Endothelial cell of hepatic sinusoid (primary cell): ENCODE measurements around the gene FOXJ1.

Source experiments
- in situ Hi-C: cut with HindIII; loops from 2 replicates; pipeline ENCODE4 v1.10.0; 2017; ENCODE audit warnings: low sequenced_read_pairs

The FOXJ1 gene

DNA sequence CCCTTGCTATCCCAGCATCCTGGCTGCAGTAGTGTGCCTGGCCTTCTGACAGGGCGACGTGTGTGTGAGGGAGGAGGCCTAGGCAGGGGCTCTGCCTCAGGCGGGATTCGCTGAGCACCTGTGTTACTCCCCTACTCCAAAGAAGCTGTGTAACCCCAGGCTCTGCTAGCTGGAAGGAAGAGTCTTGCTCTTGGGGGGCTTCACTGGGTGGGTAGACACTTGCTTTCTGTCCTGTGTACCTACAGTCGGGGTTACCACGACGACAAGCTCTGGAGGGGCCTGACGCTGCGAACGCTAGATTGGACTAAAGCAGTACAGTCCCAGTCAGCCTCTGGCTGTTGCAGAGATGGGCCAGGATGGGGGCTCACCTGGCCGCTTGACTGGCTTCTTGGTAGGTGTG lies 47.0 kb downstream of the FOXJ1 start:
- in situ Hi-C loops: no loop called here

DNA sequence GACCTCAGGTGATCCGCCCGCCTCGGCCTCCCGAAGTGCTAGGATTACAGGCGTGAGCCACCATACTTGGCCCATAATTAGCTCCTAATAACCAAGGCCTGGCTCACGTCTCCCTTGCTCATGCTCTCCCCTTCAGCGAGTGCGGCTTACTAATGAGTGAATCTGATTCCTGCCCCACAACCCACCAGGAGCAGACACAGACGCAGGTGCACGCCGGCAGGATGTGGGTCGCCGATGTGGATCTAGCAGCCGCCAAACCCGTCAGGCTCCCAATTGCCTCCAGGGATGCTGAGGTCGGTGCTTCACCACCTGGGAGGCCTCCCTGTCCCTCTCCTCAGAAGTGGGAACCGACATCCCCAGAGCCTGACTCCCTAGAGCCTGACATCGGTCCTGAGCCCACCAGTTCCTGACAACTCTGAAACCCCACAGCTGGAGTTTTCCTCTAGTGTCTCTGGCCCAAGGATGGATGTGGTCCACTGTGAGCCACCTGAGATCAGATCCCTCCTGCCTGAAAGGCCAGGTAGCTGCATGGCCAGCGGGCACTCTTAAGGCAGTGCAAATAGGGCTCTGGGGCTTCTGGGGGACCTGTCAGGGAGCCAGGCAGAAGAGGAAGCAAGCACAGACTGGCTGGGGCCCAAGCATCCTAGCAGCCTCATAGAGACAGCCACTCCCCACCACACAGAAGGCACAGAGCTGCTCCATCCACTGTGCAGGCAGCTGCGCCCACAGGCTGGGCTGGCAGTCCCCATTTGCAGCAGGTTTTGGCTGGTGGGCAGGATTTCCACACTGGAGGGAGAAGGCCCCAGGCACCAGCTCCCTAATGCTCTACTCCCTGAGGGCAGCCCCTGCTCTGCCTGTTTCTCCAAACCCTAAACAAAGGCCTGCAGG lies 48.3 kb downstream of the FOXJ1 start:
- in situ Hi-C loops: no loop called here

DNA sequence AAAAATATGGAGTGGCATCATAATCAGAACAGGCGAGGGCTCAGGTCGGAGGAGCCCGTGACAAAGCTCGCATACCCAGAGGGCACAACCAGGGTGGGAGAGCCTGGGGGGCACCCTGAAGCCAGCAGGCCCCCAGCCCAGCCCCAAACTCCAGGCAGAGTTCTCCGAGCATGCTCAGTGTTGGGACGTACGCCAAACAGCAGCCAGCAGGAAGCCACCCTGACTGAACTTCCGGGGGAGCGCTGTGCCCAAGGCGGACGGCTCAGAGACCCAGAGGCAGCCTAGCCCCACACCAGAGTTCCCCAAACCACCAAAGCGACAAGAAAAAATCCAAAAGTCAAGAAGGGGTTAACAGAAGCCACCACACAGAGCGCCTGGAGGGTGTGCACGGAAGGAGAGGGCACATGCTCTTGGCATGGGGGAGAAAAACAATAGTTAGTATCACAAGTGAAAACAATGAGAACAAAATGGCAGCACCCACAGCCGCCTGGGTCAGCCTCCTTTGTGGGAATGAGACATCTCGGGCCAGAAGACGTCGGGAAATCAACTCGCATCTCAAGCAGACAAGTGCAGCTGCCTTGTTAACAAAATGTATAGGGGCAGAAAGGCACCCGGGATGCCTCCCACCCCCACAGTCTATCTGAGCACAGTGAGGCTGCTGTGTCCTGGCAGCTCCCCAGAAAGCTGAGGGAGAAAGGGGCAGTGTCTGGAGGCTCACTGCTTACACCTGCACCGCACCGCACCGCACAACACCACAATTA lies 49.3 kb downstream of the FOXJ1 start:
- in situ Hi-C loops: no loop called here

DNA sequence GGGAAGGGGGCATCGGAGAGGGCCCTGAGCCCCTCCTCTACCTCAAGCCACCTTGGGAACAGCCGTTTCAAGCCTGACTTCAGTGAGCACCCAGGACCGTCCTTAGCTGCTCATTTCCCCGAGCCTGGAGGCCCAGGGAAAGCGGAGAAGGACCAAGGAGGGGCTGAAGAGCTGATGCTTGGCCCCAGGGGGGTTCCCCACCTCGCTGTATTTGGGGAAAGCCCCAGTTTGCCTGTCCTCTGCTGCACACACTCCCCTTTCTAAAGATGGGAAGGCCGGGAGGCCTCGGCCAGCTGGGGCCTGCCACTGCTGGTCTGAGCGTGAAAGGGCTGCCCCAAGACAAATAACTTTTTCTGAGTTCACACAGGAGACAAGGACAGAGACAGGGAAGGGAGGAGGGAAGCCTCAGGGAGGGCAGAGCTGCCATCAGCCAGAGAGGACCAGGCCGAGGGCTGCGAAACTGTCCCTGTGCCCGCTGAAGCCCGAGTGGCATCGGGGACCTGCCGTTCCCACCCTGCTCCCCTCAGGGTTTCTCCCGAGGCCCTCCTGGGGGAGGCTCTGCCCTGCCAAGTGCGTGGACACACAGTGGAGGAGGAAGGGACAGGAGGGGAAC lies 50.4 kb downstream of the FOXJ1 start:
- in situ Hi-C loops: no loop called here

DNA sequence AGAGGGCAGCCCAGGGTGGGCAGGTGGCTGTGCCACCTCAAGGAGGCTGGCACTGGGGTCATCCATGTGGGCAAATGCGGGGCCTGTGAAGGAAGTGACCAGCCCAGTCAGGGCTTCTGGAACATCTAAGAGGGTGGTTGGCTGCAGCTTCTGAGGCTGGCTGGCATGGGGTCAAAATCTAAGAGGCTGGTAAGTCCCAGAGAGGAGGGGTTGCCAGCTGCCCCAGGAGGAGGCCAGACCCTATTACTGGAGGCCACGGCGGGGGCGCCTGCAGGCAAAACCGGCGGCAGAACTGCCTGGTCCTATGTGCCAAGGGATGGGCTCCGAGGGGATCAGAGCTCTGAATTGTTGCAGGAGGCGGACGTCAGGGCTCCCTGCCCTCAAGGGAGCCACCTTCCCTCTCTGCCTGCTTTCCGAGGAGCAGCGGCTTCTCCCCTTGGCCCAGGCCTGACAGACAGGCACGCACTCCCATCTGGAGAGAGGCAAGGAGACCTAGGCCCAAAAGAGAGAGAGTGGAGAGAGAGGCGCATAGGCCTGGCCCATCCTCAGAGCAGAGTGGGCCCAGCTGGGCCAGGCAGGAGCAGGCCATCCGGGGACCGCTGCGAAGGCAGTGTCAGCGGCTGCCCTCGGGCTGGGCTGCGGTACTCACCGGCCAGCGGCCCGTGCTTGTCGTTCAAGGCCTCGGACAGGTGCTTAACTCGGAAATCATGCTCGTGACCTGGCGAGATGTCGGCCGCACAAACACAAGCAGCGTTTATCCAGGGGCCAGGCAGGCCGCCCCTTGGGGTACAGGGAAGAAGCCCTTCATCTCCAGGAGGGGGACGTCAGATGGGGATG lies 51.1 kb downstream of the FOXJ1 start:
- in situ Hi-C loops: no loop called here

DNA sequence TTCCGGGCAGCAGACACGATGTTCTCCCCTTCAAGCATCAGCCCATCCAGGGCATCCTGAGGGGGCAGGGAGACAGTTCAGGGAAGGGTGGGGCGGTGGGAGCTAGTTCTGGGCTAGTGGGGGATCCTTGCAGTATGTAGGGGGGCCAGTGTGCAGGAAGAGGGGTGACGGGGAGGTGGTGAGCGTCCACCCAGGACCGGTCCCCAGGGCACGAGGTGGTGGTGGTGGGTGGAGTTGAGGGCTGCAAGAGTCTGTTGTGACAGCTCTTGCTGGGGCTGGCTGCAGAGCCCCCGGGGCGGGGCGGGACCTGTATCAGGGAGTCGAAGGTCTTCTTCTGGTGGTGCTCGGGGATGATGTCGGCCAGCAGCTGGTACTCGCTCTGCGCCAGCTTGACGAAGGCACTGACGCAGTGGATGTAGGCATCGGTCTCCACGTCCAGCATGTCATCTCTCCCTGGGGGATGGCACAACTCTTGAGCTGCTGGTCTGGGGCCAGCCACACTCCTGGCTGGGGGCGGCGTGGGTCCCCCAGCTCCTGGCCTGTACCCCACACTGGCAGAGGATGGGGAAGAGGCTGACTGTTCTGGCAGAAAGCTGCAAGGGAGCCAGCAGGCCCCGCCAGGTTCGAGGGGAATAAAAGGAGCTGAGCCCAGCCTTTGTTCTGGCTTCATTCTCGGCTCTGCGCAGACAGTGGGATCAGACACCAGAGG lies 52.0 kb downstream of the FOXJ1 start:
- in situ Hi-C loops: no loop called here

DNA sequence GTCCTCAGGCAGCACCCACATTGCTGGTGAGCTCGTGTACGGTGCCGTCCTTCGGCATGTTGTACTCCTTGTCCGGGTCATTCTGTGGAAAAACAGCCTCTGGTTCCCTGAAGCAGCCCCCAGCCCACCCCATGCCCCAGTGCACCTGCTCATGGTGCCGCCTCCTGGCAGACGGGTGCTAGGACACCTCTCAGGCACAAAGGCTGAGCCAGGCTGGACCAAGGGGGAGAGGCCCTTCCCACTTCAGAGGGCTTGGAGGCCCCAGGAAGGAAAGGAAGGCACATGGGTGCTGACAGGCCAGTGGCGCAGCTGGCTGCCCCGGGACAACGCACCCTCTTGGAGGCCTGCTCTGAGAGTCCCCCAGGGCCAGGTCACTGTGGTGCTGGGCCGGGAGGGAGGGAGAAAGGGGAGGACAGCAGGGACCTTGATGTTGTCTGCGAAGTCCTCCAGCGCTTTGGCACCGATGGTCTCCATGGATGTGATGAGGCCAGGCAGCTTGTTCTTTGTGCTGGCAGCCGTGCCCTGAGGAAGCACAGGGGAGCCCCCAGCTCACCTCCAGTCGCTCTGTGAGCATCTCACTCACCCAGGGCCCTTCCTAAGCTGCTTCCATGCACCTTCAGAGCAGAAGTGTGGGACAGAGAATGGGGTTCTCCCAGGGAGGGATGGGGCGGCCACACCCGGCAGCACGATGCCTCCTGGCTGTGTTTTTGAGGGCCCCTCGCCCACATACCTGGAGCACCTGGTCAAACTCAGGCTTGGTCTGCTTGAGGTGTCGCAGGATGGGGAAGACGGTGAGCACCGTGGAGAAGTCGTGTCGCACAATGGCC lies 52.8 kb downstream of the FOXJ1 start:
- in situ Hi-C loops: no loop called here

DNA sequence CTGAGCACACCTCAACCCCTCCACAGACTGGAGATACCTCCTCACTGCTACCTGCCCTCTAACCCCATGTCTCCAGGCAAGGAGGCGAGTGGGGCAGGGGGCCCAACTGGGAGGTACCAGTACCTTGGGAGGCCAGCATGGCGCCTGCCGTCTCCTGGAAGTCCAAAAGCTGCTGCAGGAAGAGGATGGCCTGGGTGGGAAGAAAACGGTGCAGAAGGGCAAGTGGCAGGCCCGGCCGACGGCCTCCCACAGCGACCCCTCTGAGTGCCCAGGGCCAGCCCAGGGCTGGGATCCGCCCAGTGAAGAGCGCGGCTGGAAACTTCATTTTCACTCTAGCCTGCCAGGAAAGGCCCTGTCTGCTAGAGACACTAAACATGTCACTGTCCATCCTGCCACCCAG lies 53.5 kb downstream of the FOXJ1 start:
- in situ Hi-C loops: no loop called here

DNA sequence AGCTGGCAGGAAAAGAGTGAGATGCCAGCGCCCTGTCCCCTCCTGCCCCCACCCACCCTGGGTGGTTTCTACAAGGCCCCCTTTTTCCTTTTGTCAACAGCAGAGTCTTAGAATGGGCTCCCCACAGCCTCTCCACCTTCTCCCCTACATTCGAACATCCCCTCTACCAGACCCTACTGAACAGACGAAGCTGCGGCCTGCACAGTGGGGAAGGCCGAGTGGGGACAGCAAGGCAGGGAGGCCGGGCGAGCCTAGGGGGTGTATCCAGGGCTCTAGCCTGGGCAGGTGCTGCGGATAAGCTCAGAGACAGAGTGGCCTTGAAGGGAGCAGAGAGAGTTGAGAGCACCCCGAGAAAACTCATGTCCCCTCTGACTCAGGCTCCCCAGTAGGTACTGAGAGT lies 54.7 kb downstream of the FOXJ1 start:
- in situ Hi-C loops: no loop called here
